Suprapubic skin (tissue), 4 donors: ENCODE data around the gene LRMDA. TPM values are rescaled to one million over a fixed set of nuclear protein-coding genes. Genes with fewer than 3 reads are reported as not detected.

Experiments used
- DNase-seq, 2 donors: peaks; one replicate each; pipeline ENCODE4 v3.0.0-alpha.2; 2019; ENCODE audit warnings: low spot score in 2 of 2
- H3K27ac ChIP-seq: fragments of 200-600 bp; sonication (generic); one replicate; pipeline ENCODE4 v1.5.1; 2019
- H3K27me3 ChIP-seq: fragments of 200-600 bp; sonication (generic); one replicate; pipeline ENCODE4 v1.5.1; 2019
- H3K36me3 ChIP-seq: fragments of 200-600 bp; sonication (generic); one replicate; pipeline ENCODE4 v1.5.1; 2019
- H3K4me1 ChIP-seq: fragments of 200-600 bp; sonication (generic); one replicate; pipeline ENCODE4 v1.5.1; 2019
- H3K4me3 ChIP-seq: fragments of 200-600 bp; sonication (generic); one replicate; pipeline ENCODE4 v1.5.1; 2019; ENCODE audit warnings: mild to moderate bottlenecking
- H3K9me3 ChIP-seq: fragments of 200-600 bp; sonication (generic); one replicate; pipeline ENCODE4 v1.5.1; 2019
- CTCF ChIP-seq, 2 donors: fragments of 200-600 bp in 1 of 2; fragments of 450-650 bp in 1 of 2; sonication (generic) in 1 of 2; IDR thresholded peaks; one replicate each; pipeline ENCODE4 v1.5.1; 2016 to 2019; ENCODE audit warnings: antibody characterized with exemption in 2 of 2, mild to moderate bottlenecking in 1 of 2, moderate library complexity in 1 of 2
- EP300 ChIP-seq: sonication (generic); formaldehyde crosslinking; IDR thresholded peaks from one replicate; pipeline ENCODE4 v1.6.1; 2017; ENCODE audit warnings: antibody characterized with exemption
- POLR2A ChIP-seq, 2 donors: fragments of 450-650 bp; IDR thresholded peaks; one replicate each; pipeline ENCODE4 v1.6.1; 2017; ENCODE audit warnings: antibody characterized with exemption in 2 of 2, mild to moderate bottlenecking in 2 of 2, moderate library complexity in 2 of 2
- POLR2AphosphoS5 ChIP-seq, 3 donors: sonication (generic); formaldehyde crosslinking; IDR thresholded peaks; one replicate each; pipeline ENCODE4 v1.6.1; 2017; ENCODE audit warnings: antibody characterized with exemption in 3 of 3
- WGBS: methylation state at CpG from one replicate; pipeline ENCODE4 v1.1.5; 2018; 5-methylcytosine and 5-hydroxymethylcytosine counted together
- total RNA-seq, 4 donors: library from RNA; depleted of rRNA; stranded (reverse); fragments of >200 nt; gene quantifications; one replicate each; pipeline ENCODE4 v1.1.0, GENCODE V29; 2016

LRMDA gene
- total RNA-seq, 4 donors from 2014 or later: 0.10 to 2.9 (median 1.9) TPM; not detected in 1

DNA sequence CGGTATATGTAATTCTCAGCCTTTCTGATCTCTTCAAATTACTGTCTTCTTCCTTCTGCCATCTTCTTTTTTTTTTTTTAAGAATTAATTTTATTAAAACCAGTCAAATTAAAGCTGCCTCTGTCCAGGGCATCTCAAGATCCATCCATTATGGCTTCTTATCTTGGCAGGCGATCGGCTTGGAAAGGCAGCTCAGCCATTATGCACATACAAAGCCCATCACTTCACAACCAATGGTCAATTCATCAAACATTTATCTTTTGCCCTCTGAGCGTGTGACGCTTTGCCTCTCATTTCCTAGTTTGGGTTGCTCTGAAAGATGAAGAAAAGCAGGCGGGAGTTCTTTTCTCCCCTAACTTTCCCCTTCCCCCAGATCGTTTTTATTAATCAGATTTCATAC, 591.6 kb downstream of the LRMDA start:
- Histone ChIP-seq H3K9me3 (no peaks in the 10 kb centered on the region), H3K4me1 (no peaks in the 10 kb centered on the region), H3K27ac (no peak overlapping the region), H3K4me3 (no peak overlapping the region), H3K36me3 (no peaks in the 10 kb centered on the region), H3K27me3 (no peaks in the 10 kb centered on the region)
- WGBS: 95% methylated on average over 7 of the region's 7 CpGs
- TF ChIP-seq CTCF (IDR thresholded peaks at IDR 0.05) (no peak), EP300 (no peak), POLR2A (IDR thresholded peaks at IDR 0.05) (no peak), POLR2AphosphoS5 (IDR thresholded peaks at IDR 0.05) (no peak)
- no peak for DNase-seq

- no peaks in the 10 kb centered on the region for H3K27me3 ChIP-seq
- H3K4me3 ChIP-seq: no peak overlapping the region
- DNase-seq: no peak
- H3K9me3 ChIP-seq: no peaks in the 10 kb centered on the region
- H3K4me1 ChIP-seq: no peaks in the 10 kb centered on the region
- 85% methylated on average over 15 of the region's 15 CpGs for WGBS
- TF ChIP-seq POLR2AphosphoS5 (IDR thresholded peaks at IDR 0.05): no peak
- no peak for TF ChIP-seq EP300
- no peak for TF ChIP-seq CTCF (IDR thresholded peaks at IDR 0.05)
- TF ChIP-seq POLR2A (IDR thresholded peaks at IDR 0.05): no peak
- H3K36me3 ChIP-seq: no peaks in the 10 kb centered on the region
- no peak overlapping the region for H3K27ac ChIP-seq
These were observed 593.2 kb downstream of the LRMDA start for GRCh38 chr10:76024460-76025123.

- no peak overlapping the region for H3K4me3 ChIP-seq
- WGBS: 97% methylated on average over 3 of the region's 3 CpGs
- no peak overlapping the region for H3K27ac ChIP-seq
- H3K4me1 ChIP-seq: no peaks in the 10 kb centered on the region
- TF ChIP-seq POLR2A (IDR thresholded peaks at IDR 0.05) (no peak), CTCF (IDR thresholded peaks at IDR 0.05) (no peak), EP300 (no peak), POLR2AphosphoS5 (IDR thresholded peaks at IDR 0.05) (no peak)
- H3K27me3 ChIP-seq: no peaks in the 10 kb centered on the region
- H3K9me3 ChIP-seq: no peaks in the 10 kb centered on the region
- DNase-seq: no peak
- H3K36me3 ChIP-seq: no peaks in the 10 kb centered on the region
These were observed 593.7 kb downstream of the LRMDA start for GRCh38 chr10:76025124-76025477.

GRCh38 chr10:76026176-76026771, 594.9 kb downstream of the LRMDA start:
- Histone ChIP-seq H3K27ac (no peak overlapping the region), H3K9me3 (no peaks in the 10 kb centered on the region), H3K4me1 (no peaks in the 10 kb centered on the region), H3K27me3 (no peaks in the 10 kb centered on the region), H3K4me3 (no peak overlapping the region), H3K36me3 (no peaks in the 10 kb centered on the region)
- no peak for DNase-seq
- TF ChIP-seq EP300 (no peak), CTCF (IDR thresholded peaks at IDR 0.05) (no peak), POLR2AphosphoS5 (IDR thresholded peaks at IDR 0.05) (no peak), POLR2A (IDR thresholded peaks at IDR 0.05) (no peak)
- WGBS: 68% methylated on average over 2 of the region's 2 CpGs

DNA sequence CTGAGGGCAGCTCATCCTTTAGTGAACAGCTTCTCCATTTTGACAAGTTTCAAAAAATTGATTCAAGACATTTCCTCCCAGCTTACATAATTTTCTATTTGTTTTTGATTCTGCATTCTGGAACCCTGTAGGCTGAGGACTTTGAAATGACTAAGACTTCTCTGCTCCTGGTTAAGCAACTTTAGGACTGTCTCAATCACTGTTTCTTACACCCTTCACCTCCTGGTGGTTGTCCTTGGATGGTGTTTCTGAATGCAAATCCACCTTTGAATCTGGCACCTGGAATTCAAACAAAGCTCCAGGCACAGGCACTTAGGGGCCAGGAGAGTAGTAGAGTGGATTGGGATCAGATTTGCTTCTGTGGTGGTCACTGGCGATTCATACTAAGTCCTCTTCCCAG, 595.5 kb downstream of the LRMDA start:
- H3K9me3 ChIP-seq: no peaks in the 10 kb centered on the region
- H3K27ac ChIP-seq: no peak overlapping the region
- 100% methylated on average over 1 of the region's 1 CpG for WGBS
- no peak for TF ChIP-seq POLR2AphosphoS5 (IDR thresholded peaks at IDR 0.05)
- TF ChIP-seq CTCF (IDR thresholded peaks at IDR 0.05): no peak
- no peak for TF ChIP-seq EP300
- no peak for TF ChIP-seq POLR2A (IDR thresholded peaks at IDR 0.05)
- H3K4me1 ChIP-seq: no peaks in the 10 kb centered on the region
- no peaks in the 10 kb centered on the region for H3K27me3 ChIP-seq
- H3K4me3 ChIP-seq: no peak overlapping the region
- no peak for DNase-seq
- H3K36me3 ChIP-seq: no peaks in the 10 kb centered on the region
